Vagina (tissue), 2 donors: ENCODE data around the gene FBXO48. TPM values are rescaled to one million over a fixed set of nuclear protein-coding genes. Genes with fewer than 3 reads are reported as not detected.

ENCODE experiments used
- DNase-seq, 2 donors: peaks; one replicate each; pipeline ENCODE4 v3.0.0-alpha.2; 2017; ENCODE audit errors: extremely low spot score in 2 of 2
- H3K27ac ChIP-seq: fragments of 200-600 bp; sonication (generic); one replicate; pipeline ENCODE4 v1.5.1; 2019
- H3K27me3 ChIP-seq: fragments of 200-600 bp; sonication (generic); one replicate; pipeline ENCODE4 v1.5.1; 2019
- H3K36me3 ChIP-seq, 2 donors: fragments of 200-600 bp; sonication (generic); one replicate each; pipeline ENCODE4 v1.5.1; 2017 to 2019
- H3K4me1 ChIP-seq: fragments of 200-600 bp; sonication (generic); one replicate; pipeline ENCODE4 v1.5.1; 2019
- H3K4me3 ChIP-seq, 2 donors: fragments of 200-600 bp; sonication (generic); 1 replicate in 1 of 2; 2 replicates in 1 of 2; pipeline ENCODE4 v1.5.1; 2016 to 2019
- H3K9me3 ChIP-seq: fragments of 200-600 bp; sonication (generic); one replicate; pipeline ENCODE4 v1.5.1; 2019
- CTCF ChIP-seq, 3 experiments: fragments of 450-650 bp in 2 of 3; fragments of 200-600 bp in 1 of 3; sonication (generic) in 1 of 3; IDR thresholded peaks; one replicate each; pipeline ENCODE4 v1.5.1; 2017 to 2019; ENCODE audit warnings: antibody characterized with exemption in 3 of 3, mild to moderate bottlenecking in 2 of 3, moderate library complexity in 2 of 3
- POLR2A ChIP-seq, 2 donors: fragments of 450-650 bp; IDR thresholded peaks; one replicate each; pipeline ENCODE4 v1.6.1; 2017; ENCODE audit warnings: antibody characterized with exemption in 2 of 2, mild to moderate bottlenecking in 2 of 2, moderate library complexity in 2 of 2
- POLR2AphosphoS5 ChIP-seq, 2 donors: sonication (generic); formaldehyde crosslinking; IDR thresholded peaks; one replicate each; pipeline ENCODE4 v1.9.0; 2017; ENCODE audit warnings: antibody characterized with exemption in 2 of 2, mild to moderate bottlenecking in 2 of 2, low read depth in 1 of 2; ENCODE audit not compliant: insufficient read depth in 1 of 2
- intact Hi-C: fragments of 100-400 bp; cut with DNase I; formaldehyde crosslinking; loops from one replicate; pipeline ENCODE4 v1.15.1; 2023
- total RNA-seq: library from RNA; depleted of rRNA; stranded (reverse); fragments of >200 nt; gene quantifications from one replicate; pipeline ENCODE4 v1.2.3, GENCODE V29; 2016

Gene FBXO48
- total RNA-seq, 1 donor from 2014 or later: 1.2 TPM

DNA sequence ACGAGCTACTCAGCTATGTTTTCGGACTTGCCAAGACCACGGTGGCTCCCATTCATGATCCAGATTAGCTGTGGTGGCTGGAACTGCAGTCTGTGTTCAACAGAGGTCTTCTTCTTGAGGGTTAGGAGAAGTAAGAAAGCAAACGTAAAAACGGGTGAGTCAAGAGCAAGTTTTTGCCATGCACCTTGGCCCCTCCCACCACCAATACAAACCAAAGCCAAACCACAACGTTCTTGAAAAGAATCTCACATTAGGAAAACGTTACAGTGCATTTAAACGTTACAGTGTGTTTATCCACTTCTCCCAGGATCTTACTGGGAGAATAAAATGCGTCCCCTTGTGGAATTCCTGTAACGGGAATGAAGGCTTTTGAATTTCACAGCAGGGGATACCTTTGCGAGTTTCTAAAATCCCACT, 725 bp downstream of the FBXO48 start:
- TF ChIP-seq POLR2AphosphoS5 (IDR thresholded peaks at IDR 0.05; ENCODE audit: insufficient read depth in 1 of 2, low read depth in 1 of 2) (no peak), POLR2A (IDR thresholded peaks at IDR 0.05) (no peak), CTCF (IDR thresholded peaks at IDR 0.05) (no peak)
- DNase-seq: no peak
- intact Hi-C loops: no loop called here
- Histone ChIP-seq H3K36me3 (no peaks in the 10 kb centered on the region), H3K4me3 (peak overlapping the region; percentile 76 to 79), H3K9me3 (no peaks in the 10 kb centered on the region), H3K27ac (peak overlapping the region; percentile 93), H3K27me3 (no peaks in the 10 kb centered on the region), H3K4me1 (peaks cover 31% of the 10 kb centered on the region)

GRCh38 chr2:68465081-68465916, 1.8 kb downstream of the FBXO48 start:
- TF ChIP-seq CTCF (IDR thresholded peaks at IDR 0.05) (no peak), POLR2AphosphoS5 (IDR thresholded peaks at IDR 0.05; ENCODE audit: insufficient read depth in 1 of 2, low read depth in 1 of 2) (peak in 1 of 2 donors; percentile 9), POLR2A (IDR thresholded peaks at IDR 0.05) (no peak)
- no peaks in the 10 kb centered on the region for H3K27me3 ChIP-seq
- no peak for DNase-seq
- intact Hi-C loops: no loop called here
- H3K4me3 ChIP-seq: no peak overlapping the region
- no peaks in the 10 kb centered on the region for H3K36me3 ChIP-seq
- H3K9me3 ChIP-seq: no peaks in the 10 kb centered on the region
- no peak overlapping the region for H3K27ac ChIP-seq
- peaks cover 31% of the 10 kb centered on the region for H3K4me1 ChIP-seq

DNA sequence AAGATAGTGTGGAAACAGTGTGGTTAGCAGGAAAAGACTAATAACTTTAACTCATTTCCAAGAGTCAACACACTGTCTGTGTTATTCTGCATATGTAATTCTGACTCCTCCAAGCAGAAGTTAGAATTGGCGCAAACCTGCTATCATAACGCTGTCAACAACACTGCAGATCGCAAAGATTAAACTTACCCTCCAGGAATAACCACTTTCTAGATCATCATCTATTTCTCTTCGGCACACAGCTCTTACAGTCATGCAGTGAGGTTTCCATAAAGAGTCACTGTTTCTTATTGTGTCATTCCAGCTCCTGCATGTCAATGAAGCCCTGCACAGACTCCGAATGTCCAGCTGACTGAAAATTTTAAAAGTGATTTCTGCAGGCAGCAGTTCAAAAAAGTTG, 2.4 kb downstream of the FBXO48 start:
- intact Hi-C loops: no loop called here
- Histone ChIP-seq H3K4me3 (no peak overlapping the region), H3K27ac (no peak overlapping the region), H3K27me3 (no peaks in the 10 kb centered on the region), H3K9me3 (no peaks in the 10 kb centered on the region), H3K36me3 (no peaks in the 10 kb centered on the region), H3K4me1 (peaks cover 31% of the 10 kb centered on the region)
- DNase-seq: no peak
- no peak for TF ChIP-seq POLR2A (IDR thresholded peaks at IDR 0.05)
- no peak for TF ChIP-seq POLR2AphosphoS5 (IDR thresholded peaks at IDR 0.05; ENCODE audit: insufficient read depth in 1 of 2, low read depth in 1 of 2)
- no peak for TF ChIP-seq CTCF (IDR thresholded peaks at IDR 0.05)

GRCh38 chr2:68463287-68463877, 3.7 kb downstream of the FBXO48 start:
- H3K4me3 ChIP-seq: no peak overlapping the region
- H3K9me3 ChIP-seq: no peaks in the 10 kb centered on the region
- intact Hi-C loops: no loop called here
- peak; percentile 53 to 73 (median 62) for TF ChIP-seq CTCF (IDR thresholded peaks at IDR 0.05)
- TF ChIP-seq POLR2A (IDR thresholded peaks at IDR 0.05): no peak
- peak in 1 of 2 donors; percentile 46 for TF ChIP-seq POLR2AphosphoS5 (IDR thresholded peaks at IDR 0.05; ENCODE audit: insufficient read depth in 1 of 2, low read depth in 1 of 2)
- peaks cover 25% of the 10 kb centered on the region for H3K4me1 ChIP-seq
- no peaks in the 10 kb centered on the region for H3K27me3 ChIP-seq
- DNase-seq: no peak
- no peaks in the 10 kb centered on the region for H3K36me3 ChIP-seq
- no peak overlapping the region for H3K27ac ChIP-seq

DNA sequence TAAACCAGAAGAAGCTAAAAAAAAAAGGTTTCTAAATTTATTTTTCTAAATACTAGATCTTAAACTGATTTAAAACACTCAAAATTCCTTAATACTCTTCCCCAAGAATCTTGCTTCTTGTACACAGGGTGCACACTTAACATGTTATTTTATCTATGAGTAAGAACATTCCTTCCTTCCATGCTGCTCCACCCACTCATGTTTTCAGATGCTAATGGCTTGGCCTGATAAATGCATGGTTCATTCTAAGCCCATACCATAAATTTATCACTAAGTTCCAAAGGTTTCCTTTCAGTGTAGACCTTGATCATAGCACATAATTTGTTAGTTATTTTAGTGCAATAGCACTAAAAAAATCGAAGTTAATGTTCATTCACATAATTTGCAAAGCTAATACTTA, 8.1 kb downstream of the FBXO48 start:
- intact Hi-C loops: no loop called here
- Histone ChIP-seq H3K36me3 (no peaks in the 10 kb centered on the region), H3K27me3 (no peaks in the 10 kb centered on the region), H3K4me3 (no peak overlapping the region), H3K9me3 (no peaks in the 10 kb centered on the region), H3K4me1 (no peaks in the 10 kb centered on the region), H3K27ac (no peak overlapping the region)
- no peak for DNase-seq
- no peak for TF ChIP-seq CTCF (IDR thresholded peaks at IDR 0.05)
- no peak for TF ChIP-seq POLR2A (IDR thresholded peaks at IDR 0.05)
- no peak for TF ChIP-seq POLR2AphosphoS5 (IDR thresholded peaks at IDR 0.05; ENCODE audit: insufficient read depth in 1 of 2, low read depth in 1 of 2)
